GM19468 (cell line): Measurements from ENCODE around the gene SYT1.

Experiments
- ATAC-seq: cut with Tn5 transposase; IDR thresholded peaks from one replicate; pipeline ENCODE4 v1.9.1; 2021; ENCODE audit warnings: mild to moderate bottlenecking, moderate library complexity, moderate number of reproducible peaks; ENCODE audit not compliant: unreplicated experiment; ENCODE audit errors: extremely low read depth

SYT1 gene

DNA sequence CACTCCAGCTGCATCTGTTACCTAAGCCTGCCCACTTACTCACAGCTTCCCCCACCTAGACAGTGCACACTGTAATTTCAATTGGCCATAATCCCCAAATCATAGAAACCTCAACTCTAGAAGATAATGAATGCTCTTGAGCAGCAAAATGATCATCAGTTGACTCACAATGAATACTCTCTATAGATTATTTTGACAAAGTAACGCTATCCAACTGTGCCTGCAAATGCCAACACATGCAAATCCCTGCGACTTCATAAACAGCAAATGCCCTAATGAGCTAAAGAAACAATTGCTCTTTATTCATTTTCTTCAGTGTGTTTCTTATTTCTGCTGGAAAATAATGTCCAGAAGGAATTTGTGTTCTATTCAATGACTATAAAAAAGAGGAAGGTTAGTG lies 506.7 kb downstream of the SYT1 start:
- no peak for ATAC-seq

DNA sequence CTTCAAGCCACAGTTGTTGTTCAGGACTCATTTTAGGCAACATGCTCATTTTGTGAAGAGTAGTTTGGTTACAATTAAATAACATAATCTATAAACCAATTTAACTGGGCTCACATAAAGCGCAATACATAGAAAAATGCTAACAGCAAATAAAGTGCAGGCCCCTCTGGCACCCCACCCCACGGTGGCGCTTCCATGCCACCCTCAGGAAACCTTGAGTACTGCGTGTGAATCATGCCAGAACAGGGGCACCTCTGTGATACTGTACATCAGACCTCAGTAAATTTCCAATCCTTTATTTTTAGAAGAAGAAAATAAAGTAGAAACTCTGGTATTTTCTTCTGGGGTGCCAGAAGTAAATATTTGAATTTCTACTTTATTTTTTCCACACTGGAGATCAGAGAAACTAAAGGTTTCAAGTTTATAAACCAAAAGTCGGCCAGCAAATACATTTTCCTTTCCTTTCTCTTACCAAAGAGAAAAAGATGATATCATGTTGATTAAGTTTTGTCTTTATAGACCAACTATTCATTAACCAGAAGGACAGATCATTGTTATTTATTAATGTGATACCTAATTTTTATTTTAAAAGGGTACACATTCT lies 509.4 kb downstream of the SYT1 start:
- no peak for ATAC-seq

DNA sequence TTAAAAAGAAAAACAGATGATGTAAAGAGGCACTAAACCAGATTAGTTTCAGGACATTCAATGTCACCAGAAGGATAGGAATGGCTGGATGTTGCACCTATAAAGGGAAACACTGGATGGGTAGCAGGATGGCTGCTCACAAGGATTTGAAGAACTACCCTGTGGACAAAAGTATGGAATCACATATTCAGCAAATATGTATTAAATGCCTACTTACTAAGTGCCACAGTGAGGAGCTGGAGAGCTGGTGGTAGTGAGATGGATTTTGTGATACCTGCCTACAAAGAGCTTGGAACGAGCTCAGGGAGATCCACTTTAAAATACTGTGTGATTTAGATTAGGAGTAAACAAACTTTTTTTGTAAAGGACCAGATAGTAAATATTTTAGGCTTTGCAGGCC lies 510.0 kb downstream of the SYT1 start:
- ATAC-seq = no peak

DNA sequence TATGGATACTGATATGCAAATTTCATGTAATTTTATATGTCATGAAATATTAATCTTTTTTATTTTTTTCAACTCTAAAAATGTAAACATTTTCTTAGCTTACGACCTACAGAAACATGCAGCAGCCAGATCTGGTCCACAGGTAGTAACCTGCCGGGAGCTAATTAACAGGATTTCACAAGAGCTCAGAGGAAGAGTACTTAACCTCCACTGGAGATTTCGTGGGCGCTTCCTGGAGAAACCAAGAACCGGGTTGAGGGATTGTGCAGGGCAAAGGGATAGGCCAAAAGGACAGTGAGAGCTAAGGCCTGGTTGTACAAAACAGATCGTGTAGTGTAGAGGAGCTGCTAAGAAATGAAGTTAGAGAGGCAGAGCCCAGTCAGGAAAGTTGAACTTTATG lies 510.5 kb downstream of the SYT1 start:
- no peak for ATAC-seq

DNA sequence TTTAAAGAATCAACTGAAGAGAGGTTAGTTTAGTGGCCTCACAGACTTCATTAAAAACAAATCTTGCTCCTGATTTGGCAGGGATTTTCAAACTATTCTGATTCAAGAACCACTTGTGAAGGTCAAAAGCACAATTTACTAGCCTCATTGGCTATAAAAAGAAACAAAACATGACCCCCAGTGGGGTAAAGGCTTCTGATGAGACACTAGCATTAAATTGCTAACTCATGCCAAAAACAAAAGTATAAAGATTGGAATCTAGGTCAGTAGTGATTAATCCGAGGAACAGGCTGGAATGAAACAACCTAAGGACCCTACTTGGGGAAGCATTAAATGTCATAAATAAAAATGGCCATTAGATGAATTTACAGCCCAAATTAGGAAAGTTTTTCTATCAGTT lies 513.9 kb downstream of the SYT1 start:
- no peak for ATAC-seq

DNA sequence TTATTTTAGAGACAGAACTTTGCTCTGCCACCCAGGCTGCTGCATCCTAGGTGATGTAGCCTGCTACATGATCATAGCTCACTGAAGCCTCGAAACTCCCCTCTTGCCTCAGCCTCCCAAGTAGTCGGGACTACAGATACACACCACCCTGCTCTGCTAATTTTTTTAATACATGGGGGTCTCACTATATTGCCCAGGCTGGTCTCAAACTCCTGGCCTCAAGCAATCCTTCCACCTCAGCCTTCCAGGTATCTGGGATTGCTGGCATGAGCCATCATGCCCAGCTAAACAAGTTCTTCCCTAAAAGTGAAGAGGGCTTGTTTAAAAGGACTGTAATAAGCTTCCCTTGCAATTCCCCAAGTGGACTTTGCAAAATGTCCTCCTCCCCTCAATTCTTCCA lies 515.8 kb downstream of the SYT1 start:
- ATAC-seq = no peak

DNA sequence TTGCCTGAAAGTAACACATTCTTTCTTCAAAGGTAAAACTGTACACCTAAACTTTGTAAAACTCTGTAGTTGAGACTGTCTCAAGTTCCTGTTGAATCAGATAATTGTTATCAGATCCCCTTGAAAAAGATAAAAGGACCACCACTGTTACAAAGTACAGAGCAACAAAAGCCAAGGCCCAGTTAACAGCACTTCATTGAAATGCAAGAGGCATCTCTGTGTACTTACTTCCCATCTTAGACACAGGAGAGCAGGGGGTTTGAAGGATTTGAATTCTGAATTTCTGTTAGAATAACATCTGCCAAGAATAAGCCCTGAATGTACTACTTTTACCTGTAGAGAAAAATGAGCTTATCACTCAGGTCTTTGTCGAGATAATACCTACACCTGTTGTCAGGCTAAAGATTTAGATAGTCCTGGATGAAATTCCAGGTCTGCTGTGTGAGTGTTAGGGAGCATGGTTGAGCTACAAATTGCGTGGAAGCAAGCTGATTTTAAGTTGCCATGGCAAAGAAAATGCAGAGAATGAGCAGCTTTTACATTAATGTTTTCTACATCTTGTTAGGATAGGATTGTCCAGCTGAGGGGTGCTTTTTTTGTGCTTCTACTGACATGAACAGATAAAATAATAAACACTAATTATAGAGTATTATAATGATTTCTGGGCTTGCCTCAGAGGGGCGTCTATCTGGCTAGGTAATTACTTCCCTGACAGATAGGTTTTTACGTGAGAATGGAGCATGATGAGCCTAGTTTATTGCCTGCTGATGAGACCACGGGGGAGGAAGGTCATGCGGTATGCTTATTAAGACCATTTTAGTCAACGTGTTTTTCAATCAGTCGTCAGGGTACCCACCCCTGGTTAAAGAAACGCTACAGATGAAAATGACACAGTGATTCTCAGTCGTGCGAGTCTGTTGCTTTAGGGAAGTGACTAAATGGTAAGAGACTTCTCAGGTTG lies 517.0 kb downstream of the SYT1 start:
- no peak for ATAC-seq

DNA sequence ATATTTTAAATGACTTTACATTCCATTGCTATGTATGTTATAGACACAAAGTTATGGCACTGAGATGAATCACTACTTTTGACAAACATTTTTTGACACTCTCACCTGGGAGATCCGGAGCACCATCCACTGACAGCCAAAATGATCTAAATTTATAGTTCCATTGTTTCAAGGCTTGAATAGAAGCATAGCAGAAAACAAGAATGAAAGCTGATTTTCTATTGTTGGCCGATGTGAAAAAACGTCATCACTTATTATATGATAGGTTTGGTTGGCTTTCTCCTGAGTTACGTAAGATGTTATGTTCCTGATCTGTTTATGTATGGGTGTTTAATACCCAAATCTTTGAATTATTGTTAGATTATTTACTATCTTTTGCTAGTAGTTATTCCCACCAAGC lies 520.0 kb downstream of the SYT1 start:
- no peak for ATAC-seq

DNA sequence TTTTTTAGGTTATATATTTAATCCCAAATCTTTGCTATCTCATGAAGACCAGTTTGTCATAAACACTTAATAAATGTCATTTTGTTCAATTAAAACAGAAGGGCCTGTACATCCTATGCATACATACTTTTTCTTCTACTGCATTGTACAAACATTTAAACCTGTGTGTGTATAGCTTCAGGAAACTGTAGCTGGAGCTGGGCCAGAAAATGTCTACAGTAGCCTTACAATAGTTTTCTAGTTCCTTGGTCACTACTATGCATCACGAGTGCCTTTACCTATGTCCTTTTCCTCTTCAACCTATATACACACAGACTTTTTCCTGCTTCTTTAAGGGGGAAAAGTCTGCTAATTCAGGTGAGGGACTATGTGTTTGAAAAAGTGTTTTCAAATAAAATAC lies 523.4 kb downstream of the SYT1 start:
- no peak for ATAC-seq

DNA sequence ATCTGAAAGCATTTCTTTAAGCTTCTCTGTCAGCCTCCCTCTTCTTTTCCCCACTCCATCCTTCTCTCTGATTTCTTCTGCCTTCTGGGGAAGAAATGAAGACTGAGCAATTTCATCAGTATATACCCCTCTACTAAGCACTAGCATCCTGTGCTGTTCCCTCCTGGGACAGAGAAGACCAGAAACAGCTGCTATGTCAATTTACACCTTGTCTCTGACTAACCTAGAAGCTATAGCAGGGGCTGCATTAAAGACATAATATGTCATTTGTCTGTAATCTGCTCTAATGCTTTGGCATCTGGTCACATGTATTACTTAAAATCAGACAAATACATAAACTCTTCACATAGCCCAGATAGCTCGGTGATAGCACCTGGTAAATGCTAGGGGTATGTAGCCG lies 529.3 kb downstream of the SYT1 start:
- no peak for ATAC-seq

DNA sequence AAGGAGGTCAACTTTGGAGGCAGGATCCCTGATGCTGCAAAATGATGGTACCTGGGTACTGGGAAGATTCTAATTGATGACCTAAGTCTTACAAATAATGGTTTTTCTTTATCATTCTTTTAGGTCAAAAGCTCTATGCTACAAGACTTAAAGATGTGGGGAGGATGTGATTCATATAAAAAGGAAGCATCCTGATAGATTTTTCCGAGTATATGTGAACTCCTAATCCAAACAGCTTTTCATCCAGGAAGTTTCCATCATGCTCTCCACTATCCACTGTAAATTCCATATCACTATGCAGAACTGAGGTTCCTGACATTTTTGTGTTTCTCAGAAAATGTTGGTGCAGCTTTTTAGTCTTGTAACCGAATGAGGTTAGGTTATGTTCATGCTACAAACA lies 533.0 kb downstream of the SYT1 start:
- no peak for ATAC-seq

DNA sequence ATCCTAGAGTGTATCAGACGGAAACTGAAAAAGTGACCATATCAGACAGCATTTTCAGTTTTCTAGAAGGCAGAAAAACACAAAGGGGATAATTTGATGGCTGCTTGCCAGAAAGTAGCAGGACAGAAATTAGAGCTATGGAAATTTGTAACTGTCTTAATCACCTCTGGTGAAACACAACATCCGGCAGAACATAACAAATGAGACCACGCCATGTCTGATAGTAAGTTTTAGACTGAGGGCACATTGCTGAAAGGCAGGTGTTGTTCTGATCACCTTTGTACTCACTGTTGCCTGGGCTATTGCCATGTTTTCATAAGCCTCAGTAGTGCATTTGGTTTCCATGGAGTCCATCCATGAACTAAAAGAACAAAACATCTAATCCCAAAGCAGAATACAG lies 535.9 kb downstream of the SYT1 start:
- ATAC-seq = no peak

DNA sequence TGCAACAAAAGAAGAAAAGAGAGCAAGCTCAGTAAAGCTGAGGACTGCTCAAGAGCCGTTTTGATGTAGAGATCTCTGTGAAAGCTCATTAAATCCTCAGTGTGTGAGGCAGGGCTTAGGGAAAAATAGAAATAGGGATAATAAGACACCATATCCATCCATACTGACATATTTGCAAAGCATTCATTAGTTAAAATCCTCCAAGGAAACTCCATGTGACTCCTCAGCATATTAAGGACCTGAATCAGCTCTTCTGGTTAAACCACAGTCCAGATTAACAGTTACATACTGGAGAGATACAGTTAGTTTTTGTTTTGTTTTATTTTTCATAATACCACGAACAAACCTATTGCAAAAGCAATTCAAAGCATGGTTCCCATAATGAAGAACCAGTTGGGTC lies 538.0 kb downstream of the SYT1 start:
- ATAC-seq = no peak

DNA sequence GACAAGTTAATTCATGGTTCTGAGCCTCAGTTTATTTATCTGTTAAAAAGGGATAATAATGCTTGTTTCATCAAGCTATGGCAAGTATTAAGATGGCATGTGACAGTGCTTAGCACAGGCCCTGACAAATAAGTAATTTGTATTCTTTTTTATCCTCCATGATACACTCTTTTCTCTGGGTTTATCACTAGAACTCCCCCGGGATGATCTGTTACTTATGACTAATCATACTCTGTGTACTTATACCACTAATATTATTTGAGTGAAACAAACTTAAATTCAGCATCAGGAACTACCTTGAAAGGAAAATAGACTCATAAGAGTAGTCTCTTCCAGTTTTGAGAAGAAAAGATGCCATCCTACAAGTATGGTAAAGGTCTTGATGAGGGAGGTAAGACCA lies 542.4 kb downstream of the SYT1 start:
- no peak for ATAC-seq

DNA sequence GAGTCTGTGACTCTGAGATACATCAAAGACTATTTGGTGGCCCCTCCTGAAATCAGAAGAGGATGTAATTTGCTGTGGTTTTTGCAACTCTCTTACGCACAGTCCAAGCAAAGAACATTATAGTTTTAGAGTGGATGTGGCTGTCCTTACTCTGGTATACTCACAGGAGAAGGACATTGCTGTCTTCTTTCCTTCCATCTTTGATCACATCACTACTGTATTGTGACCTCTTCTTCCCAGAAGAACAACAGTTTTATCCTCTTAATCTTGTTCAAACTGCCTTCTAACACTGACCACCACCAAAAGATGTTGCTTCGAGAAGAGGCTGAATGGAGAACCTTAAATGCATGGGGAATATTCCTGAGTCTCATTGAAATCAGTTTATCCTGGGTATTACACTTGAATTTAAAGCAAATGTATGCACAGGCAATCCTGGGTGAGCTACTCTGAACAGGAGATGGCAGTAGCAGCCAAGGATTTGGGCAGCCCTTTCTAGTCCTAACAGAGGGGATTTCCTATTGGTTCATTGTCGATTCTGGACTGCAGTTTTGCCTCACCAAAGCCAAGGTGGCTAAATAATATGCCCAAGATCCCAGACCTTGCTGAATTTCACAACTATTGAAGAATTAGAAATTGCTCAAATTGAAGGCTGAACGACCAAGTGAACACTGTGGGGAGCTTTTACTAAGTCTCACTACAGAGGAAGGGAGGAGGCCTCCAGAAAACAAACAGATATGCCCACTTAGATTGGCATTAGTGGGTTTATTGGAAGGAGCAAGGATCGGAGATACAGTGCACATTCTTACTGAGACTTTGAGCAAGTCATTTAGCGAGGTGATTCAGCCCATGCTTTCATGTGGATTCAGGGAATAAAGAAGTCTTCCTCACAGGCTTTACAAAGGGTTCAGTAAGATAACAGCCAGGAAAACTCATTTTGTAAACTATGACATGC lies 543.4 kb downstream of the SYT1 start:
- ATAC-seq = no peak

DNA sequence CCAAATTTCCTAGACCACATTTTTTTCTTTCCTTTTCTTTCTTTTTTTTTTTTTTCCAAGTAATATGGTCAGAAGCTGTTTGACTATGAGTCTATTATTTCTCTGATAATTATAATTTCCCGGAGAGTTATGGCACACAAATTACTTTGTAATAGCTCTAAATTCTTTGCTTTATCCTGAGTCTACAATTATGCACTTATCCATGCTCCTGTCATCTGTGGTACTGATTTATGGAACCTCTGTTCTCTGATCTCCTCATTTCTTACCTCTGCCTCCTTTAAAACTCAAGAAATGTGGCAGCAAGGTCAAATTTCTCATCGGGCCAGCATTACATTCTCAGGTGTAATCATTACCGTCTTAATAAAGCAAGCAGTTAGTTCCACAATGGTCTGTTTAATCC lies 544.1 kb downstream of the SYT1 start:
- ATAC-seq = no peak

DNA sequence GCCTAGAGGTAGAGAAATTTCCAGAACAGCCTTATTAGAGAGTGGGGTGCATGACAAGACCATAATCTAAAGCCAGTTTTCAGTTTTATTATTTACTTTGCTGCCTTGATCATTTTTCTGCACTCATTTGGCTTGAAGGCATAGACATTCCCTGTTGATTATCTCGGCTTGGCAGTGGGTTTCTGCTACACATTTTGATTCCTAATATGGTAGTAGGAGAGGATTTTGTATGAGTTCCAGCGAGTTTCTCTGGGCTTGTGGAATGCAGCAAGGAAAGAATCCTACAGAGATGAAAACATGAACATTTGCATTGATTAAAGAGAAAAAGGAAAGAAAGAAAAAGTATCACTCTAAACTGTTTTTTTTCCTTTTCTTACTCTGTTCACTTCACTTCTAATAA lies 545.0 kb downstream of the SYT1 start:
- ATAC-seq = no peak

DNA sequence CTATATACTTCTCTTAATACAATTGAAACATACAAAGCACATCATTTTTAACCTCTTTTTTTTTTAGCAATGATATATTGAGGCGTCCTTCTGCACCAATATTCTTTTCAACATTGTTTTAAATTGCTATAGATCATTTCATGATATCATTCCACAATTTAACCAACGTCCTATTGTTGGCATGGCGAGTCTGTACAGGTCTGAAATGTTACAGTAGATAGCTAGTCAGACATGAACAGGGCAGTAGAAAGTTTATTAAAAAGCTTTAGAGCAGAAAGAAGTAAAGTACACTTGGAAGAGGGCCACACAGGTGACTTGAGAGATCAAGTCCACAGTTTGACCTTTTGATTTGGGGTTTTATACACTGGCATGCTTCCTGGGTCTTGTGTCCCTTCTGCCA lies 547.2 kb downstream of the SYT1 start:
- ATAC-seq = no peak

DNA sequence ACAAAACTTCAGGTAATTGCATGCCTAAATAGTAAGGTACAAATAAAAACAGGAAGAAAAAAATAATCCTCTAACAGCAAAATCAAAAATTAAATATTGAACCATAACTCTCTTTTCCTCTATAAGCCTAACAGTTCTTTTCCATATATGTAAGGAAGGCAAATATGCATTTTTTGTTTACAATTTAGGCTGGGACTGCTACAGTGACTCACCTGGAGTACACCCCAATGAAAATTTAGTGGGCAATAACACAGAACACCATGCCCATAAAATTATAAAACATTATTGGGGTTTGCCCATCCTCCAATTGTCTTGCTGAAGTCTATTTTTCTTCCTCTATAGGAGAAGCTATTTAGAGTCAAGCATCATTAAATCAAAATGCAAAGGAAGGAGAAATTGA lies 549.2 kb downstream of the SYT1 start:
- no peak for ATAC-seq

DNA sequence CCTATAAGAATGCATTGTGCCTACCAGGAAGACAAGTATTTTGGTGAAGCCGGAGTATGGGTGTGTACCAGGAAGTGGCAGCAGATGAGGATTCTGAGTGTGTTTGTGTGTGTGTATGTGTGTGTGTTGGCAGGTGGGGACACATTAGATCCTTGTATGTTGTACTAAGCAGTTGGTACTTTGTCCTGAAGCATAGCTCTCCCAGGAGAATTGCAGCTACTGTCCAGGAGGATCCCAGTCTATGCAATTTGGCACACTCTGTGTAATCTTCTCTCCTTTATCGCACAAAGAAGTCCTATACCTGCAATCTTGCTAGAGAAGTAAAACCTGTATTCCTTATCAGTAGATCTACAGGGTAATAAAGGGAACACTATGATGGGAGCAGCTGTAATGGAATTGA lies 549.7 kb downstream of the SYT1 start:
- no peak for ATAC-seq

DNA sequence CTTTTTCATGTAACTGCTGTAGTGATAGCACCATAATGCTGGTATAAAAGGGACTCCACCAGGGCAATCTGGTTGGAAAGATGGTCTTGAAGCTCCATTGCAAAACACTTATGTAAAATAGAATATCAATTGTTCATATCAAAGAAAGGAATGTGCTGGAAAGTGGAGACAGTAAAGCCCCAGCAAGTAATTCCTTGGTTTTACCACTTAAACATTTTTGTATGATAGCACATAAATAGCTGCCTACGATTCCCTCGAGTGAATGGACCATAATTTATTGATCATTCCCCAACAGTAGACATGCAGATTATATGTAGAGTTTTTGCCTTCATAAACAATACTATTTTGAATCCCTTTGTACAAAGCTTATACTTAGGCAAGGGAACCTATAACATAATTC lies 550.7 kb downstream of the SYT1 start:
- ATAC-seq = no peak
